Measurements from ENCODE around the gene ADGRG4. TPM values are rescaled to one million over a fixed set of nuclear protein-coding genes. Genes with fewer than 3 reads are reported as not detected.

ADGRG4 gene
- total RNA-seq, 2 experiments from 2014 or later = not detected

GRCh38 chrX:136260776-136261175, 40.0 kb upstream of the ADGRG4 start:
- Histone ChIP-seq H3K9me3 (ENCODE audit: control insufficient read depth in 1 of 2, insufficient read depth in 1 of 2, low read length in 2 of 2) (no peaks in the 10 kb centered on the region), H3K27me3 (ENCODE audit: control insufficient read depth in 1 of 2, insufficient read depth in 2 of 2, low read length in 2 of 2) (no peaks in the 10 kb centered on the region), H3K4me3 (ENCODE audit: low read length) (no peak overlapping the region), H3K27ac (ENCODE audit: low read depth in 1 of 2, low read length in 2 of 2) (no peak overlapping the region), H3K36me3 (ENCODE audit: insufficient read depth, low read length) (no peaks in the 10 kb centered on the region), H3K4me1 (ENCODE audit: insufficient read depth, low read length) (peaks cover 10% of the 10 kb centered on the region)
- ChIA-PET CTCF (no interaction called here), POLR2A (no interaction called here)
- no peak for DNase-seq
- Mint-ChIP-seq H3K4me3 (no peak overlapping the region), H3K27me3 (no peaks in the 10 kb centered on the region), H3K4me1 (ENCODE audit: low read depth) (peaks cover 9% of the 10 kb centered on the region), H3K36me3 (ENCODE audit: low read depth) (no peaks in the 10 kb centered on the region), H3K9me3 (no peaks in the 10 kb centered on the region), H3K27ac (no peak overlapping the region)
- intact Hi-C loops (cut with DNase I, micrococcal nuclease) = loop anchor here in 1 of 2 experiments (10.0 kb wide), 1 partner anchor 56 kb away; no protein-coding TSS in a partner anchor
- ATAC-seq (ENCODE audit: poor library complexity) = no peak
- no peak for TF ChIP-seq CTCF (IDR thresholded peaks at IDR 0.05)

- no peaks in the 10 kb centered on the region for H3K9me3 Mint-ChIP-seq
- no peaks in the 10 kb centered on the region for H3K36me3 Mint-ChIP-seq (ENCODE audit: low read depth)
- Histone ChIP-seq H3K27me3 (ENCODE audit: control insufficient read depth in 1 of 2, insufficient read depth in 2 of 2, low read length in 2 of 2) (no peaks in the 10 kb centered on the region), H3K36me3 (ENCODE audit: insufficient read depth, low read length) (no peaks in the 10 kb centered on the region), H3K27ac (ENCODE audit: low read depth in 1 of 2, low read length in 2 of 2) (no peak overlapping the region), H3K9me3 (ENCODE audit: control insufficient read depth in 1 of 2, insufficient read depth in 1 of 2, low read length in 2 of 2) (no peaks in the 10 kb centered on the region), H3K4me3 (ENCODE audit: low read length) (no peak overlapping the region), H3K4me1 (ENCODE audit: insufficient read depth, low read length) (peaks cover 10% of the 10 kb centered on the region)
- no peak for DNase-seq
- TF ChIP-seq CTCF (IDR thresholded peaks at IDR 0.05) = no peak
- ChIA-PET CTCF (no interaction called here), POLR2A (no interaction called here)
- H3K4me3 Mint-ChIP-seq = no peak overlapping the region
- peaks cover 9% of the 10 kb centered on the region for H3K4me1 Mint-ChIP-seq (ENCODE audit: low read depth)
- H3K27ac Mint-ChIP-seq = no peak overlapping the region
- intact Hi-C loops (cut with DNase I, micrococcal nuclease) = loop anchor here in 1 of 2 experiments (10.0 kb wide), 1 partner anchor 57 kb away; no protein-coding TSS in a partner anchor
- ATAC-seq (ENCODE audit: poor library complexity) = no peak
- no peaks in the 10 kb centered on the region for H3K27me3 Mint-ChIP-seq
These were observed 39.4 kb upstream of the ADGRG4 start for GRCh38 chrX:136261321-136261720.

- CTCF ChIA-PET = no interaction called here
- H3K9me3 ChIP-seq (ENCODE audit: control insufficient read depth in 1 of 2, insufficient read depth in 1 of 2, low read length in 2 of 2) = no peaks in the 10 kb centered on the region
- DNase-seq (no peak), ATAC-seq (ENCODE audit: poor library complexity) (no peak)
- no peaks in the 10 kb centered on the region for H3K36me3 Mint-ChIP-seq (ENCODE audit: low read depth)
- H3K27me3 Mint-ChIP-seq = no peaks in the 10 kb centered on the region
- no peaks in the 10 kb centered on the region for H3K9me3 Mint-ChIP-seq
- H3K4me3 Mint-ChIP-seq = no peak overlapping the region
- no peak overlapping the region for H3K27ac Mint-ChIP-seq
- H3K4me1 Mint-ChIP-seq (ENCODE audit: low read depth) = peaks cover 9% of the 10 kb centered on the region
- intact Hi-C loops (cut with DNase I, micrococcal nuclease) = loop anchor here in 1 of 2 experiments (10.0 kb wide), 1 partner anchor 57 kb away; no protein-coding TSS in a partner anchor
- H3K4me3 ChIP-seq (ENCODE audit: low read length) = no peak overlapping the region
- no peak overlapping the region for H3K27ac ChIP-seq (ENCODE audit: low read depth in 1 of 2, low read length in 2 of 2)
- TF ChIP-seq CTCF (IDR thresholded peaks at IDR 0.05) = no peak
- H3K36me3 ChIP-seq (ENCODE audit: insufficient read depth, low read length) = no peaks in the 10 kb centered on the region
- POLR2A ChIA-PET = no interaction called here
- H3K27me3 ChIP-seq (ENCODE audit: control insufficient read depth in 1 of 2, insufficient read depth in 2 of 2, low read length in 2 of 2) = no peaks in the 10 kb centered on the region
- H3K4me1 ChIP-seq (ENCODE audit: insufficient read depth, low read length) = peaks cover 10% of the 10 kb centered on the region
These were observed 38.5 kb upstream of the ADGRG4 start for GRCh38 chrX:136262243-136262642.

Data from CD4-positive, alpha-beta T cell (primary cell).